Coronary artery (tissue), 2 donors: ENCODE data around the gene PDE11A.

ENCODE experiments used
- DNase-seq: peaks from one replicate; pipeline ENCODE4 v3.0.0-alpha.2; 2017; ENCODE audit warnings: low spot score
- H3K27ac ChIP-seq, 2 donors: fragments of 200-600 bp; sonication (generic); one replicate each; pipeline ENCODE4 v1.5.1; 2016 to 2019
- H3K4me3 ChIP-seq: fragments of 200-600 bp; sonication (generic); 2 replicates; pipeline ENCODE4 v1.5.1; 2016; ENCODE audit warnings: mild to moderate bottlenecking, moderate library complexity
- TF ChIP-seq, protein P1 (sequence below): fragments of 200-600 bp; sonication (generic); IDR thresholded peaks from one replicate; pipeline ENCODE4 v1.5.1; 2019; ENCODE audit warnings: antibody characterized with exemption

Gene PDE11A

DNA sequence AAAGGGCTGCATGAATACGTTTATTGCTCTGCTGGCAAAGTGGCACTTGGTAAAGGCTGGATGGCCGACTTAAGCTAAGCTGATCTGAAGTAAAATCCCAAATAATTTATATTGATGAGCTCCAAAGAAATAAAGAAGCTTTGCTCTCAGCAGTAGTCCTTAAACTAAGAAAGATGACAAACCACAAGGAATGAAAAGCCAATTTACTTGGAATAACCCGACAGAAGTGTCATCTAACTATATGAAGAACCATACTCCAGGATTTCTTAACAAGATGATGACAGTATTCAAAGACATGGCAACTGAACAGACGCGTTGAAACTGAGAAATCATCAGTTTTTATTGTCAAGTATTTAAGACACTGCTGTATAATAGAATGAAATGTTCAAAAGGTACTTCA, 294.1 kb downstream of the PDE11A start:
- Histone ChIP-seq H3K27ac (no peak overlapping the region), H3K4me3 (no peak overlapping the region)
- no peak for DNase-seq
- TF ChIP-seq, protein P1, sequence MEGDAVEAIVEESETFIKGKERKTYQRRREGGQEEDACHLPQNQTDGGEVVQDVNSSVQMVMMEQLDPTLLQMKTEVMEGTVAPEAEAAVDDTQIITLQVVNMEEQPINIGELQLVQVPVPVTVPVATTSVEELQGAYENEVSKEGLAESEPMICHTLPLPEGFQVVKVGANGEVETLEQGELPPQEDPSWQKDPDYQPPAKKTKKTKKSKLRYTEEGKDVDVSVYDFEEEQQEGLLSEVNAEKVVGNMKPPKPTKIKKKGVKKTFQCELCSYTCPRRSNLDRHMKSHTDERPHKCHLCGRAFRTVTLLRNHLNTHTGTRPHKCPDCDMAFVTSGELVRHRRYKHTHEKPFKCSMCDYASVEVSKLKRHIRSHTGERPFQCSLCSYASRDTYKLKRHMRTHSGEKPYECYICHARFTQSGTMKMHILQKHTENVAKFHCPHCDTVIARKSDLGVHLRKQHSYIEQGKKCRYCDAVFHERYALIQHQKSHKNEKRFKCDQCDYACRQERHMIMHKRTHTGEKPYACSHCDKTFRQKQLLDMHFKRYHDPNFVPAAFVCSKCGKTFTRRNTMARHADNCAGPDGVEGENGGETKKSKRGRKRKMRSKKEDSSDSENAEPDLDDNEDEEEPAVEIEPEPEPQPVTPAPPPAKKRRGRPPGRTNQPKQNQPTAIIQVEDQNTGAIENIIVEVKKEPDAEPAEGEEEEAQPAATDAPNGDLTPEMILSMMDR: no peak

DNA sequence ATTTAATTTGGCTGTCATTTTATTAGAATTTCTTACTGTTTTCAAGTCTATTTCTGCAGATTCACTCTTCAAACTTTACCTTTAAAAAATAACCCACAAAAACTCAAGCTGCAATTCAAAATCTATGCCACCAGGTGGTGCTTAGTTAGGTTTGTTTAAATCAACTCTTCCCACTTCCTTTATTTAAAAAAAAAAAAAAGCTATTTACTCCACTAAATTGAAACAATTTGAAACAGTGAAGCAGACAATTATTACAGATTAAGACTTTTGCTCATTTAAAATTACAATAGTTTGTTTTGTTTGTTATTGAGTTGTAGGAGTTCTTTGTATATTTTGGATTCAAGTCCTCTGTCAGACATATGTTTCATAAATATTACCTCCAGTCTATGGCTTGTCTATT, 300.0 kb downstream of the PDE11A start:
- Histone ChIP-seq H3K4me3 (no peak overlapping the region), H3K27ac (no peak overlapping the region)
- no peak for DNase-seq
- TF ChIP-seq, protein P1: no peak

DNA sequence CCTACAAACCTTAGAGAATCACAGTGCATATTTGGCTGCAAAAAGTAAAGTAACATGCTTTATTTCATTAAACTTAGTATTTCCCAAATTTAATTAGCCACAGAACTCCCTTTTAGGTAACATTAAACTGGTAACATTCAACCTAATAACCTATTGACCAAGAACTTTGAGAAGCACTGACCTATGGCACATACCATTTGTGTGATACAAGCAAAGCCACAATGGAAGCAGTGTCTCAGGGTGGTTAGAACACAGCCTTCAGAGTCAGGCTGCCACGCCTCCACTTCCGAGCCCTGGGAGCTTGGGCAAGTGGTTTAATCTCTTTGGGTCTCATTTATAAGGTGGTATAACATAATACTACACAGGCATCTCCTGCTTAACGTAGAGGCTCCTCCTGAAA, 301.4 kb downstream of the PDE11A start:
- H3K27ac ChIP-seq: no peak overlapping the region
- TF ChIP-seq, protein P1: no peak
- no peak overlapping the region for H3K4me3 ChIP-seq
- no peak for DNase-seq

- Histone ChIP-seq H3K4me3 (no peak overlapping the region), H3K27ac (no peak overlapping the region)
- no peak for DNase-seq
- TF ChIP-seq, protein P1: no peak
Observed at GRCh38 chr2:177767768-177768167, 304.8 kb downstream of the PDE11A start.

DNA sequence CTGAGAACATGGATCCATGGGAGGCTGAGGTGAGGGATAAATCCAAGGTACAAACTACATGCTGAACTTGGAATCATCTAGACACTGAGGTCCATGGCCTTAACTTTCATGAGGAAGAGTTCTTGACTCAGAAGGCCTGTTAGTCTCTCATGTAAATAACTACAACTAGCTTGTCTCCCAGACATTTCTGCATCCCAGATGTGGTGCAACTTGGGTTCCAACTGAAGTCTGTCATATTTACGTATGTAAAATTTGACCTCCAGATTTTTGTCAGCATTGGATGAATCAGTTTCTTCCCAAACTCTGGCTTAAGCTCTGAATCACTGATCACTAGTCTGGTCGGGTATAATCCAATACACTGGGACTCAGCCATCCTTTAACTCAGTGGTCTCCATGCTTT, 306.9 kb downstream of the PDE11A start:
- DNase-seq: no peak
- Histone ChIP-seq H3K4me3 (no peak overlapping the region), H3K27ac (no peak overlapping the region)
- TF ChIP-seq, protein P1: no peak

GRCh38 chr2:177763531-177764265, 308.9 kb downstream of the PDE11A start:
- peak overlapping the region; percentile 49 for H3K4me3 ChIP-seq
- DNase-seq: peak; percentile 79

DNA sequence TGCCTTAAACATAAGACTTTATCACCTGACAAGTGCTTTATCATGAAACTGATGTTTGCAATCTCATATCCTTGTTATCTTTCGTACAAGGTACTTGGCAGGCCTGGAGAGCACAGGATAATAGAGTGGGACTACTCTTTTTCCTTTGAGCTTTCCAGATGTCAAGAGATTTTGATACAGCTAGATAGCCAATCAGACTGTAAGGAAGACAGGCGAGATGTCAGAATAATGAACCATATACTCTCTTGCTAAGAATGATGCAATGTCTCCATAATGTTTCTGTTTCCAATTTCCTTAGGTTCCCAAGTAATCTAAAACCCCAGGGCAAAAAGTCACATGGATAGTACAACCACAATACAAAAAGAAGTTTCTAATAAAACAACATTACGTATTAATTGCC, 313.1 kb downstream of the PDE11A start:
- TF ChIP-seq, protein P1: no peak

More at GRCh38 chr2:177763531-177764265, 308.9 kb downstream of the PDE11A start:
- no peak overlapping the region for H3K27ac ChIP-seq
- TF ChIP-seq, protein P1: peak; percentile 66

More for the DNA sequence above, 313.1 kb downstream of the PDE11A start:
- H3K27ac ChIP-seq: no peak overlapping the region
- no peak for DNase-seq
- H3K4me3 ChIP-seq: no peak overlapping the region
